Measurements from ENCODE around the gene DEFB126. TPM values are rescaled to one million over a fixed set of nuclear protein-coding genes. Genes with fewer than 3 reads are reported as not detected.

The DEFB126 gene
- total RNA-seq, 1 donor, result not detected

- DNase-seq (ENCODE audit: low read depth), result no peak
- H3K4me3 ChIP-seq (ENCODE audit: low read depth, low read length), result no peak overlapping the region
- no peak for TF ChIP-seq CTCF (IDR thresholded peaks at IDR 0.05; ENCODE audit: insufficient read depth, low read length)
These were observed 26.5 kb downstream of the DEFB126 start for GRCh38 chr20:168876-169275.

DNA sequence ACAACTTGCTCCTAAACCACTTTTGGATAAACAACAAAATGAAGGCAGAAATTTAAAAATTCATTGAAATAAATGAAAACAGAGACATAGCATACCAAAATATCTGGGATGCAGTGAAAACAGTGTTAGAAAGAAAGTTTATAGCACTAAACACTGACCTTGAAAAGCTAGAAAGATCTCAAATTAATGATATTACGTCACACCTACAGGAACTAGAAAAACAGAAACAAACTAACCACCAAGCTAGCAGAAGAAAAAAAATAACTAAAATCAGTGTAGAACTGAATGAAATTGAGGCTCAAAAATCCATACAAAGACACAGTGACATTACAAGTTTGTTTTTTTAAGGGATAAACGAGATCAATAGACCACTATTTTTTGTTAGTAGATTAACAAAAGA, 41.9 kb downstream of the DEFB126 start:
- TF ChIP-seq CTCF (IDR thresholded peaks at IDR 0.05; ENCODE audit: insufficient read depth, low read length), result no peak
- H3K4me3 ChIP-seq (ENCODE audit: low read depth, low read length), result no peak overlapping the region
- DNase-seq (ENCODE audit: low read depth), result no peak

GRCh38 chr20:187733-188132, 45.3 kb downstream of the DEFB126 start:
- H3K4me3 ChIP-seq (ENCODE audit: low read depth, low read length), result no peak overlapping the region
- TF ChIP-seq CTCF (IDR thresholded peaks at IDR 0.05; ENCODE audit: insufficient read depth, low read length), result no peak
- no peak for DNase-seq (ENCODE audit: low read depth)

GRCh38 chr20:189611-190010, 47.2 kb downstream of the DEFB126 start, which contains the start of gene DEFB128:
TSS of gene DEFB128 (minus strand) at chr20:189711. CDS start at chr20:189623, 88 bp downstream.
- no peak within 1 kb of the TSS for H3K4me3 ChIP-seq (ENCODE audit: low read depth, low read length)
- no peak for TF ChIP-seq CTCF (IDR thresholded peaks at IDR 0.05; ENCODE audit: insufficient read depth, low read length)
- no peak for DNase-seq (ENCODE audit: low read depth)

Other genes with a start within 250 kb of the DEFB126 start
- not detected in 2 replicates for gene DEFB125, start 54.9 kb upstream of the DEFB126 start, total RNA-seq (ENCODE audit: low replicate concordance)
- not detected in 2 replicates for gene DEFB127, start 14.9 kb downstream of the DEFB126 start, total RNA-seq (ENCODE audit: low replicate concordance)
- not detected in 2 replicates for gene DEFB128, start 47.1 kb downstream of the DEFB126 start, total RNA-seq (ENCODE audit: low replicate concordance)
- not detected in 2 replicates for gene DEFB129, start 84.7 kb downstream of the DEFB126 start, total RNA-seq (ENCODE audit: low replicate concordance)
- gene DEFB132, start 115.1 kb downstream of the DEFB126 start, total RNA-seq (ENCODE audit: low replicate concordance), result not detected in 2 replicates
- 0.98 and 2.4 TPM in 2 replicates for gene C20orf96, start 148.2 kb downstream of the DEFB126 start, total RNA-seq (ENCODE audit: low replicate concordance)
- 11.6 and 16.2 TPM in 2 replicates for gene ZCCHC3, start 155.0 kb downstream of the DEFB126 start, total RNA-seq (ENCODE audit: low replicate concordance)
- 7.7 and 15.9 TPM in 2 replicates for gene SOX12, start 183.0 kb downstream of the DEFB126 start, total RNA-seq (ENCODE audit: low replicate concordance)
- gene NRSN2, start 204.5 kb downstream of the DEFB126 start, total RNA-seq (ENCODE audit: low replicate concordance), result 34.2 and 50.9 TPM in 2 replicates
- gene TRIB3, start 238.2 kb downstream of the DEFB126 start, total RNA-seq (ENCODE audit: low replicate concordance), result 71.0 and 72.8 TPM in 2 replicates

All from fibroblast of the aortic adventitia (primary cell).